B cell (primary cell): ENCODE data around the gene PBXIP1. TPM values are rescaled to one million over a fixed set of nuclear protein-coding genes. Genes with fewer than 3 reads are reported as not detected.

Experiments used
- ATAC-seq: fragments of 200-7000 bp; cut with Tn5 transposase; one replicate; pipeline ENCODE4 v1.10.0; 2021; ENCODE audit warnings: low read depth, mild to moderate bottlenecking, moderate number of reproducible peaks, moderate library complexity
- CTCF ChIA-PET: fragments of 350-600 bp; sonication (Branson Sonifier 250); formaldehyde crosslinking; loops from one replicate; lab custom pipeline; 2021; ENCODE audit warnings: antibody characterized with exemption, inconsistent platforms; lab: Charles Lee
- POLR2A ChIA-PET: fragments of 350-600 bp; sonication (Branson Sonifier 250); formaldehyde crosslinking; loops from one replicate; lab custom pipeline; 2021; ENCODE audit warnings: antibody characterized with exemption; lab: Charles Lee
- DNase-seq: peaks from one replicate; pipeline ENCODE4 v3.0.0; 2013
- H2AFZ ChIP-seq: 2 replicates; pipeline ENCODE4 v1.6.1; 2012; ENCODE audit warnings: mild to moderate bottlenecking, low read depth, low read length; ENCODE audit not compliant: insufficient read depth, poor library complexity, severe bottlenecking
- H3K27ac ChIP-seq, 2 donors: 1 replicate in 1 of 2; 2 replicates in 1 of 2; pipeline ENCODE4 v1.5.1; 2012 to 2013; ENCODE audit warnings: low read length in 2 of 2, mild to moderate bottlenecking in 2 of 2, moderate library complexity in 1 of 2
- H3K27me3 ChIP-seq, 4 experiments: fragments of 200-600 bp in 1 of 4; sonication (generic) in 1 of 4; replicated peaks in 1 of 4; 1 replicate in 2 of 4; 2 replicates in 2 of 4; pipeline versions ENCODE4 v1.6.1 to v1.7.0; 2013 to 2016; ENCODE audit warnings: low read length in 3 of 4, mild to moderate bottlenecking in 2 of 4, mixed read lengths in 1 of 4, moderate library complexity in 1 of 4; ENCODE audit not compliant: insufficient read depth in 4 of 4, control insufficient read depth in 3 of 4; ENCODE audit errors: control extremely low read depth in 1 of 4
- H3K36me3 ChIP-seq, 2 experiments: replicated peaks in 1 of 2; 1 replicate in 1 of 2; 2 replicates in 1 of 2; pipeline versions ENCODE4 v1.6.1 to v1.7.1; 2013; ENCODE audit warnings: low read length in 1 of 2; ENCODE audit not compliant: insufficient read depth in 2 of 2, control insufficient read depth in 1 of 2; ENCODE audit errors: control extremely low read depth in 1 of 2, extremely low read depth in 1 of 2
- H3K4me1 ChIP-seq, 2 donors: fragments of 200-600 bp in 1 of 2; sonication (generic) in 1 of 2; 1 replicate in 1 of 2; 2 replicates in 1 of 2; pipeline versions ENCODE4 v1.5.1 to v1.6.1; 2013 to 2017; ENCODE audit warnings: low read length in 2 of 2; ENCODE audit not compliant: control insufficient read depth in 2 of 2, insufficient read depth in 2 of 2
- H3K4me2 ChIP-seq: replicated peaks from 2 replicates; pipeline ENCODE3; 2012; ENCODE audit warnings: mild to moderate bottlenecking, low read depth, low read length; ENCODE audit not compliant: poor library complexity, severe bottlenecking
- H3K4me3 ChIP-seq, 5 experiments: fragments of 200-600 bp in 1 of 5; sonication (generic) in 1 of 5; 1 replicate in 3 of 5; 2 replicates in 2 of 5; pipeline versions ENCODE4 v1.5.1 to v1.7.0; 2011 to 2016; ENCODE audit warnings: low read length in 4 of 5, mild to moderate bottlenecking in 4 of 5, low read depth in 2 of 5, control low read depth in 1 of 5, moderate library complexity in 1 of 5; ENCODE audit not compliant: insufficient read depth in 1 of 5; ENCODE audit errors: control extremely low read depth in 1 of 5, extremely low read depth in 1 of 5
- H3K79me2 ChIP-seq: fragments of 200-600 bp; sonication (generic); one replicate; pipeline ENCODE4 v1.6.0; 2016; ENCODE audit warnings: low read length; ENCODE audit not compliant: control insufficient read depth, insufficient read depth
- H3K9ac ChIP-seq: fragments of 200-600 bp; sonication (generic); 2 replicates; pipeline ENCODE4 v1.6.1; 2017; ENCODE audit warnings: mild to moderate bottlenecking, low read length, moderate library complexity
- H3K9me3 ChIP-seq, 3 donors: one replicate each; pipeline versions ENCODE4 v1.6.1 to v1.7.1; 2013; ENCODE audit warnings: low read length in 2 of 3; ENCODE audit not compliant: control insufficient read depth in 2 of 3, insufficient read depth in 1 of 3; ENCODE audit errors: control extremely low read depth in 1 of 3
- H4K20me1 ChIP-seq: 2 replicates; pipeline ENCODE4 v1.6.0; 2012; ENCODE audit warnings: mild to moderate bottlenecking, low read length; ENCODE audit not compliant: insufficient read depth, control insufficient read depth, poor library complexity, severe bottlenecking
- H3K27ac Mint-ChIP-seq: one replicate; pipeline ENCODE4 v1.8.0; 2021; ENCODE audit warnings: mixed read lengths
- H3K27me3 Mint-ChIP-seq: one replicate; pipeline ENCODE4 v1.8.0; 2021; ENCODE audit warnings: mixed read lengths
- H3K4me1 Mint-ChIP-seq: one replicate; pipeline ENCODE4 v1.8.0; 2021; ENCODE audit warnings: mixed read lengths
- H3K4me3 Mint-ChIP-seq: one replicate; pipeline ENCODE4 v1.8.0; 2021; ENCODE audit warnings: mixed read lengths
- H3K9me3 Mint-ChIP-seq: one replicate; pipeline ENCODE4 v1.8.0; 2022; ENCODE audit warnings: mixed read lengths; ENCODE audit not compliant: insufficient read depth
- CTCF ChIP-seq: fragments of 200-600 bp; IDR thresholded peaks from one replicate; pipeline ENCODE4 v1.8.0; 2022; ENCODE audit warnings: antibody characterized with exemption, mild to moderate bottlenecking
- EZH2 ChIP-seq: IDR thresholded peaks from 2 replicates; pipeline ENCODE4 v1.6.1; 2012; ENCODE audit warnings: borderline replicate concordance, low read depth, mild to moderate bottlenecking, moderate library complexity, low read length; ENCODE audit not compliant: insufficient read depth, poor library complexity, severe bottlenecking
- WGBS: methylation state at CpG from one replicate; pipeline ENCODE4 v1.1.5; 2013; ENCODE audit warnings: missing lambda C conversion rate; ENCODE audit not compliant: insufficient coverage; 5-methylcytosine and 5-hydroxymethylcytosine counted together
- intact Hi-C: fragments of 100-400 bp; cut with micrococcal nuclease; formaldehyde crosslinking; loops from one replicate; pipeline ENCODE4 v1.10.0; 2022
- polyA plus RNA-seq: library from polyadenylated mRNA; depleted of rRNA; stranded (reverse); fragments of >200 nt; gene quantifications from 2 replicates; pipeline ENCODE4 v1.2.3, GENCODE V29; 2012
- total RNA-seq, 2 donors: library from RNA; stranded (reverse); fragments of 120-200 nt in 1 of 2; gene quantifications; 1 replicate in 1 of 2; 2 replicates in 1 of 2; pipeline versions ENCODE4 v1.2.3 to v1.2.4, GENCODE V29; 2013 to 2022

PBXIP1 gene
- total and polyA plus RNA-seq, 2 donors (not counting 1 experiment from before 2014, with no cell fraction given): 77.6 to 212 TPM

- H3K4me1 ChIP-seq: peaks cover 14 to 27% of the 10 kb centered on the region in 2 donors
- H3K27ac ChIP-seq: no peak overlapping the region
- no peak overlapping the region for H2AFZ ChIP-seq
- H3K4me3 ChIP-seq: no peak overlapping the region
- H4K20me1 ChIP-seq: peaks cover 20% of the 10 kb centered on the region
- ChIA-PET POLR2A (no interaction called here), CTCF (interaction anchor here (0.7 to 5.5 kb wide), 6 partner anchors 11 to 96 kb away, joined by 3 to 61 read pairs (median 4); partner anchors contain the start of gene PBXIP1)
- intact Hi-C loops: no loop called here
- H3K4me3 Mint-ChIP-seq: no peak overlapping the region
- no peak for TF ChIP-seq CTCF
- DNase-seq (no peak), ATAC-seq (no peak)
- no peaks in the 10 kb centered on the region for H3K27me3 ChIP-seq
- no peaks in the 10 kb centered on the region for H3K9me3 ChIP-seq
- no peaks in the 10 kb centered on the region for H3K27me3 Mint-ChIP-seq
- H3K9ac ChIP-seq: no peak overlapping the region
- H3K9me3 Mint-ChIP-seq: no peaks in the 10 kb centered on the region
- H3K79me2 ChIP-seq: peaks cover 60% of the 10 kb centered on the region
- peaks cover 6 to 68% of the 10 kb centered on the region in 2 experiments for H3K36me3 ChIP-seq
- H3K4me2 ChIP-seq: no peak overlapping the region
- no peak overlapping the region for H3K27ac Mint-ChIP-seq
- H3K4me1 Mint-ChIP-seq: peaks cover 20% of the 10 kb centered on the region
- WGBS: 96% methylated on average over 4 of the region's 7 CpGs
Measured at GRCh38 chr1:154966111-154966510, 10.2 kb upstream of the PBXIP1 start.

- H3K4me1 ChIP-seq: peaks cover 19 to 31% of the 10 kb centered on the region in 2 donors
- H3K4me2 ChIP-seq: no peak overlapping the region
- DNase-seq: no peak
- Mint-ChIP-seq H3K9me3 (no peaks in the 10 kb centered on the region), H3K4me1 (peaks cover 22% of the 10 kb centered on the region), H3K27me3 (no peaks in the 10 kb centered on the region), H3K27ac (peak overlapping the region; percentile 23), H3K4me3 (no peak overlapping the region)
- peak overlapping the region in 1 of 2 donors; percentile 14 for H3K27ac ChIP-seq
- ATAC-seq: no peak
- ChIA-PET CTCF (interaction anchor here (1.0 to 6.5 kb wide), 6 partner anchors 8 to 52 kb away, joined by 3 to 61 read pairs (median 8); partner anchors contain the start of genes CKS1B and SHC1), POLR2A (interaction anchor here (0.7 kb wide), 2 partner anchors 12 to 359 kb away, joined by 3 read pairs; no protein-coding TSS in a partner anchor)
- peaks cover 6 to 62% of the 10 kb centered on the region in 2 experiments for H3K36me3 ChIP-seq
- peaks cover 59% of the 10 kb centered on the region for H3K79me2 ChIP-seq
- H3K9me3 ChIP-seq: no peaks in the 10 kb centered on the region
- WGBS: 91% methylated on average over 4 of the region's 6 CpGs
- no peak overlapping the region for H3K9ac ChIP-seq
- intact Hi-C loops: no loop called here
- no peak overlapping the region for H3K4me3 ChIP-seq
- H2AFZ ChIP-seq: no peak overlapping the region
- no peak for TF ChIP-seq EZH2
- TF ChIP-seq CTCF: no peak
- no peaks in the 10 kb centered on the region for H3K27me3 ChIP-seq
- peaks cover 16% of the 10 kb centered on the region for H4K20me1 ChIP-seq
Measured at GRCh38 chr1:154964359-154964758, 8.5 kb upstream of the PBXIP1 start.
